ENCODE results near the gene STAT2. TPM values are rescaled to one million over a fixed set of nuclear protein-coding genes. Genes with fewer than 3 reads are reported as not detected.
A peak's percentile ranks its signal among the peaks of the same experiment; 100 is the strongest.

Gene STAT2
- total and polyA plus RNA-seq, 2 of the 13 experiments (the other 11 are each of a cell fraction or from before 2014, with no cell fraction given): 43.5 to 84.6 TPM

- no peak for TF ChIP-seq ZNF224 (CRISPR knock-in tag; IDR thresholded peaks at IDR 0.05)
Measured at GRCh38 chr12:56377989-56378316, 18.0 kb upstream of the STAT2 start (continued).

- in situ Hi-C loops (cut with HindIII; ENCODE audit: extremely low pct_ligation_motif_present, low pct_unique_long_range_greater_than_20kb): no loop called here
- intact Hi-C loops (cut with micrococcal nuclease; ENCODE audit: unreplicated experiment): no loop called here
- H3K4me2 ChIP-seq (ENCODE audit: low read depth, low read length): peak overlapping the region; percentile 46
- TF ChIP-seq ZNF710 (CRISPR knock-in tag; IDR thresholded peaks at IDR 0.05; ENCODE audit: borderline replicate concordance): no peak
- no peak for TF ChIP-seq ZNF841 (CRISPR knock-in tag; IDR thresholded peaks at IDR 0.05; ENCODE audit: borderline replicate concordance)
- TF ChIP-seq, protein P1, sequence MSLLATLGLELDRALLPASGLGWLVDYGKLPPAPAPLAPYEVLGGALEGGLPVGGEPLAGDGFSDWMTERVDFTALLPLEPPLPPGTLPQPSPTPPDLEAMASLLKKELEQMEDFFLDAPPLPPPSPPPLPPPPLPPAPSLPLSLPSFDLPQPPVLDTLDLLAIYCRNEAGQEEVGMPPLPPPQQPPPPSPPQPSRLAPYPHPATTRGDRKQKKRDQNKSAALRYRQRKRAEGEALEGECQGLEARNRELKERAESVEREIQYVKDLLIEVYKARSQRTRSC (CRISPR knock-in tag; IDR thresholded peaks at IDR 0.05; ENCODE audit: low read depth): no peak
- TF ChIP-seq JARID2 (CRISPR knock-in tag; IDR thresholded peaks at IDR 0.05; ENCODE audit: insufficient replicate concordance): no peak
- TF ChIP-seq ZKSCAN8 (CRISPR knock-in tag; IDR thresholded peaks at IDR 0.05; ENCODE audit: borderline replicate concordance): no peak
- TF ChIP-seq ZNF510 (CRISPR knock-in tag; IDR thresholded peaks at IDR 0.05; ENCODE audit: low read depth): no peak
- TF ChIP-seq ZNF235 (CRISPR knock-in tag; IDR thresholded peaks at IDR 0.05; ENCODE audit: borderline replicate concordance): no peak
- no peak for TF ChIP-seq ZNF251 (CRISPR knock-in tag; IDR thresholded peaks at IDR 0.05)
- TF ChIP-seq PAF1 (CRISPR knock-in tag; IDR thresholded peaks at IDR 0.05): no peak
- no peak for TF ChIP-seq MTA1 (CRISPR knock-in tag; IDR thresholded peaks at IDR 0.05; ENCODE audit: borderline replicate concordance)
- TF ChIP-seq, protein P2, sequence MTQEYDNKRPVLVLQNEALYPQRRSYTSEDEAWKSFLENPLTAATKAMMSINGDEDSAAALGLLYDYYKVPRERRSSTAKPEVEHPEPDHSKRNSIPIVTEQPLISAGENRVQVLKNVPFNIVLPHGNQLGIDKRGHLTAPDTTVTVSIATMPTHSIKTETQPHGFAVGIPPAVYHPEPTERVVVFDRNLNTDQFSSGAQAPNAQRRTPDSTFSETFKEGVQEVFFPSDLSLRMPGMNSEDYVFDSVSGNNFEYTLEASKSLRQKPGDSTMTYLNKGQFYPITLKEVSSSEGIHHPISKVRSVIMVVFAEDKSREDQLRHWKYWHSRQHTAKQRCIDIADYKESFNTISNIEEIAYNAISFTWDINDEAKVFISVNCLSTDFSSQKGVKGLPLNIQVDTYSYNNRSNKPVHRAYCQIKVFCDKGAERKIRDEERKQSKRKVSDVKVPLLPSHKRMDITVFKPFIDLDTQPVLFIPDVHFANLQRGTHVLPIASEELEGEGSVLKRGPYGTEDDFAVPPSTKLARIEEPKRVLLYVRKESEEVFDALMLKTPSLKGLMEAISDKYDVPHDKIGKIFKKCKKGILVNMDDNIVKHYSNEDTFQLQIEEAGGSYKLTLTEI (CRISPR knock-in tag; conservative IDR thresholded peaks at IDR 0.05): no peak
- no peak for TF ChIP-seq ZNF564 (CRISPR knock-in tag; IDR thresholded peaks at IDR 0.05)
- no peak for TF ChIP-seq GTF3A (CRISPR knock-in tag; conservative IDR thresholded peaks at IDR 0.05)
- no peak for TF ChIP-seq ZNF264 (CRISPR knock-in tag; IDR thresholded peaks at IDR 0.05)
- peak; percentile 48; the same call in 1 of the 2 replicates for TF ChIP-seq SMC3 (IDR thresholded peaks at IDR 0.05; ENCODE audit: low read length)
- TF ChIP-seq ZNF10 (CRISPR knock-in tag; IDR thresholded peaks at IDR 0.05; ENCODE audit: borderline replicate concordance, low read depth): no peak
Measured at GRCh38 chr12:56377310-56377988, 17.5 kb upstream of the STAT2 start.

More at GRCh38 chr12:56377310-56377988, 17.5 kb upstream of the STAT2 start:
- Histone ChIP-seq H2AFZ (ENCODE audit: low read length) (peak overlapping the region; percentile 38), H3K9me3 (ENCODE audit: low read length) (no peaks in the 10 kb centered on the region), H3K79me2 (ENCODE audit: insufficient read depth, low read length) (no peaks in the 10 kb centered on the region), H3K4me3 (replicated peaks in 1 of 3; ENCODE audit: insufficient read depth in 1 of 3, low read depth in 2 of 3, low read length in 3 of 3) (peak overlapping the region in 2 of 3 experiments; percentile 5 to 18; a peak in 2 of 6 replicates), H4K20me1 (ENCODE audit: insufficient read depth, low read length) (no peaks in the 10 kb centered on the region), H3K27ac (ENCODE audit: extremely low read length, insufficient read depth, low read length) (no peak overlapping the region), H3K36me3 (replicated peaks in 1 of 2; ENCODE audit: control insufficient read depth in 1 of 2, insufficient read depth in 2 of 2, low read length in 2 of 2) (no peaks in the 10 kb centered on the region), H3K9ac (ENCODE audit: insufficient read depth, low read depth, low read length) (no peak overlapping the region), H3K4me1 (ENCODE audit: insufficient read depth, low read length) (peaks cover 45% of the 10 kb centered on the region), H3K27me3 (ENCODE audit: control insufficient read depth in 1 of 2, insufficient read depth in 2 of 2, low read length in 2 of 2) (peaks cover 0 to 7% of the 10 kb centered on the region in 2 experiments; a peak in 1 of 5 replicates)
- CTCF ChIA-PET (ENCODE audit: low intra/inter-chr PET ratio, low total read pairs): no interaction called here
- POLR2A ChIA-PET: interaction anchor here (1.2 kb wide), 1 partner anchor 44 kb away, joined by 3 read pairs; the partner anchor contains the start of gene PAN2
- WGBS (ENCODE audit: low lambda C conversion rate): 8% methylated on average over 4 of the region's 4 CpGs
- FAIRE-seq (peak; percentile 26), DNase-seq (ENCODE audit: low spot score) (no peak), ATAC-seq (peak; percentile 77)
- no TSS peak for BruUV-seq (replicated peaks)
